Chondrocyte (in vitro differentiated cells): Measurements from ENCODE around the gene GJA10. TPM values are rescaled to one million over a fixed set of nuclear protein-coding genes. Genes with fewer than 3 reads are reported as not detected.
A peak's percentile ranks its signal among the peaks of the same experiment; 100 is the strongest.
"Not testable (repeated sequence)": the region's sequence is repeated elsewhere in the genome, so short reads cannot be mapped to it uniquely, and the experiment has no call there.

Experiments
- DNase-seq: peaks from one replicate; pipeline ENCODE4 v3.0.0; 2021; ENCODE audit warnings: mixed read lengths, low spot score
- H3K27ac Mint-ChIP-seq: one replicate; pipeline ENCODE4 v1.8.0; 2021; ENCODE audit warnings: mild to moderate bottlenecking, moderate library complexity, mixed read lengths; ENCODE audit not compliant: unreplicated experiment
- H3K27me3 Mint-ChIP-seq: 2 replicates; pipeline ENCODE4 v1.8.0; 2021; ENCODE audit warnings: low read depth, mixed read lengths
- H3K36me3 Mint-ChIP-seq: 2 replicates; pipeline ENCODE4 v1.8.0; 2021; ENCODE audit warnings: low read depth, mixed read lengths
- H3K4me1 Mint-ChIP-seq: 2 replicates; pipeline ENCODE4 v1.8.0; 2021; ENCODE audit warnings: low read depth, mild to moderate bottlenecking, mixed read lengths
- H3K4me3 Mint-ChIP-seq: one replicate; pipeline ENCODE4 v1.8.0; 2021; ENCODE audit warnings: mild to moderate bottlenecking, moderate library complexity, mixed read lengths; ENCODE audit not compliant: unreplicated experiment
- H3K9me3 Mint-ChIP-seq: 2 replicates; pipeline ENCODE4 v1.8.0; 2021; ENCODE audit warnings: low read depth, mixed read lengths
- total RNA-seq: library from RNA; stranded (reverse); gene quantifications from 3 replicates; pipeline ENCODE4 v1.2.1, GENCODE V29; 2021
- TF ChIP-seq, protein P1 (sequence below): fragments of 200-600 bp; sonication (generic); IDR thresholded peaks from 2 replicates; pipeline ENCODE4 v1.5.0; 2021; ENCODE audit warnings: antibody characterized with exemption, mild to moderate bottlenecking, moderate library complexity

The GJA10 gene
- total RNA-seq, 1 donor from 2014 or later: not detected

DNA sequence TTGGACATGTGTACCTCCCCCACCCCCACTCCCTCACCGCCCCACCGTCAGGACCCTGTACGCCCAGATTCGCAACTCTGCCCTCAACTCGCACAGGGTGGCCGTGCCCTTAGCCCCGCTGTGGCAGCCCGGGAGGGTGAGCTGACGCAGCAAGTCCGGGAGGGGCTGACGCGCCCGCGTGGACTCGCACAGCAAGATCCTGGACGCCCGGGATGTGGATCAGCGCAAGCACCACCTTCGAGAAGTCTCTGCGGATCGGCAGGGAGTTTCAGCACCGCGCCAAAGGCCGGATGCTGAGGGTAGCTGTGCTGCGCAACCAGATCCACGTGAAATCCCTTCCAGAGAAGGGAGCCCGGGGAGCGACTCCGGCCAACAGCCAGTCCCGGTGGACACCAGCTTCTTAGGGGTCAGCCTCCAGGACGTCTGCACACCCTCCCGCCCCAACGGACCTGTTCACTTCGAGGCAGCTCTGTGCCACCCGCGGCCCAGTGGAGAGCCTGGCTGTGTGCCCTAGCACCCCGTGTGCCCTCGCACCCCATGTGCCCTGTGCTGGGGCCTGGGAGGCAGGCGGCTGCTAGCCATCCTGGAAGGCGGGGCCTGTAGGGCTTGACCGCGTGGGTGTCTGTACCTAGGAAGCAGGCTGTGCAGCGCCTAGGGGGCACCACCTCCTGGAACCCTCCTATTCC, 6.7 kb upstream of the GJA10 start:
- no peak overlapping the region for H3K27ac Mint-ChIP-seq
- TF ChIP-seq, protein P1, sequence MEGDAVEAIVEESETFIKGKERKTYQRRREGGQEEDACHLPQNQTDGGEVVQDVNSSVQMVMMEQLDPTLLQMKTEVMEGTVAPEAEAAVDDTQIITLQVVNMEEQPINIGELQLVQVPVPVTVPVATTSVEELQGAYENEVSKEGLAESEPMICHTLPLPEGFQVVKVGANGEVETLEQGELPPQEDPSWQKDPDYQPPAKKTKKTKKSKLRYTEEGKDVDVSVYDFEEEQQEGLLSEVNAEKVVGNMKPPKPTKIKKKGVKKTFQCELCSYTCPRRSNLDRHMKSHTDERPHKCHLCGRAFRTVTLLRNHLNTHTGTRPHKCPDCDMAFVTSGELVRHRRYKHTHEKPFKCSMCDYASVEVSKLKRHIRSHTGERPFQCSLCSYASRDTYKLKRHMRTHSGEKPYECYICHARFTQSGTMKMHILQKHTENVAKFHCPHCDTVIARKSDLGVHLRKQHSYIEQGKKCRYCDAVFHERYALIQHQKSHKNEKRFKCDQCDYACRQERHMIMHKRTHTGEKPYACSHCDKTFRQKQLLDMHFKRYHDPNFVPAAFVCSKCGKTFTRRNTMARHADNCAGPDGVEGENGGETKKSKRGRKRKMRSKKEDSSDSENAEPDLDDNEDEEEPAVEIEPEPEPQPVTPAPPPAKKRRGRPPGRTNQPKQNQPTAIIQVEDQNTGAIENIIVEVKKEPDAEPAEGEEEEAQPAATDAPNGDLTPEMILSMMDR: no peak

DNA sequence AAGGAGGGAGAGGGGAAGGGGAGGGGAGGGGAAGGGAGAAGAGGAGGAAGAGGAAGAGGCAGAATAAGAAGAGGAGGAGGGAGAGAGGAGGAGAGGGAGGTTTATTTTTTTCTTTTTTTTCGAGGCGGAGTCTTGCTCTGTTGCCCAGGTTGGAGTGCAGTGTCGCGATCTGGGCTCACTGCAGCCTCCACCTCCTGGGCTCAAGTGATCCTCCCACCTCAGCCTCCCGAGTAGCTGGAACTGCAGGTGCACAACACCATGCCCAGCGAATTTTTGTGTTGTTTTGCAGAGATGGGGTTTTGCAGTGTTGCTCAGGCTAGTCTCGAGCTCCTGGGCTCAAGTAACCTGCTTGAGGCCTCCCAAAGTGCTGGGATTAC, 6.1 kb upstream of the GJA10 start:
- Mint-ChIP-seq H3K9me3 (no peaks in the 10 kb centered on the region), H3K27me3 (peaks cover 24% of the 10 kb centered on the region), H3K36me3 (no peaks in the 10 kb centered on the region), H3K27ac (no peak overlapping the region), H3K4me1 (no peaks in the 10 kb centered on the region), H3K4me3 (no peak overlapping the region)
- TF ChIP-seq, protein P1: no peak
- no peak for DNase-seq

More for the DNA sequence above, 6.7 kb upstream of the GJA10 start:
- H3K27me3 Mint-ChIP-seq: peaks cover 22% of the 10 kb centered on the region
- no peak for DNase-seq
- H3K4me3 Mint-ChIP-seq: no peak overlapping the region
- no peaks in the 10 kb centered on the region for H3K4me1 Mint-ChIP-seq
- no peaks in the 10 kb centered on the region for H3K36me3 Mint-ChIP-seq
- H3K9me3 Mint-ChIP-seq: no peaks in the 10 kb centered on the region

DNA sequence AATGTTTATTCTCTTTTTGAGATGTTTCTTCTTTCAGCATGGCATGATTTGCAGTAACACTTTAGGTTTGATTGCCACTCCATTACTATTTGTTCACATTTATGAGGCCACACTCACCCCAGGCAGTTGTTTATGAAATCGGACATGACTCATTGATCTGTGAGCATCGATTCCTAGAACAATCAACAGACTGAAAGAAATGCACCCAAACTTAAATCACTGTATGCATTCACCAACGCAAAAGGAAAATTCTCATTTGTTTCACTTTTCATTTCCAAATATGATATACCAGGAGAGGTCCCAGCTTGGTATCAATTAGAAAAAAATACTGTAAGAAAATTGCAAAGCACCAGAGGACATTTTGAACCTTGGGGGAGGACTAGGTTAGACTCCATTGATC, 5.4 kb upstream of the GJA10 start:
- Mint-ChIP-seq H3K4me1 (no peaks in the 10 kb centered on the region), H3K27ac (no peak overlapping the region), H3K36me3 (no peaks in the 10 kb centered on the region), H3K9me3 (no peaks in the 10 kb centered on the region), H3K4me3 (no peak overlapping the region), H3K27me3 (peaks cover 28% of the 10 kb centered on the region)
- DNase-seq: no peak
- TF ChIP-seq, protein P1: no peak

DNA sequence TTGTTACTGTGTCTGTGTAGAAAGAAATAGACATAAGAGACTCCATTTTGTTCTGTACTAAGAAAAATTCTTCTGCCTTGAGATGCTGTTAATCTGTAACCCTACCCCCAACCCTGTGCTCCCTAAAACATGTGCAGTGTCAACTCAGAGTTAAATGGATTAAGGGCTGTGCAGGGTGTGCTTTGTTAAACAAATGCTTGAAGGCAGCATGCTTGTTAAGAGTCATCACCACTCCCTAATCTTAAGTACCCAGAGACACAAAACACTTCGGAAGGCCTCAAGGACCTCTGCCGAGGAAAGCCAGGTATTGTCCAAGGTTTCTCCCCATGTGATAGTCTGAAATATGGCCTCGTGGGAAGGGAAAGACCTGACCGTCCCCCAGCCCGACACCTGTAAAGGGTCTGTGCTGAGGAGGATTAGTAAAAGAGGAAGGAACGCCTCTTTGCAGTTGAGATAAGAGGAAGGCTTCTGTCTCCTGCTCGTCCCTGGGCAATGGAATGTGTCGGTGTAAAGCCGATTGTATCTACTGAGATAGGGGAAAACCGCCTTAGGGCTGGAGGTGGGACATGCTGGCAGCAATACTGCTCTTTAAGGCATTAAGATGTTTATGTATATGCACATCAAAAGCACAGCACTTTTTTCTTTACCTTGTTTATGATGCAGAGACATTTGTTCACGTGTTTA, 3.3 kb upstream of the GJA10 start:
- peaks cover 31% of the 10 kb centered on the region for H3K27me3 Mint-ChIP-seq
- not testable (repeated sequence) for H3K27ac Mint-ChIP-seq, H3K4me3 Mint-ChIP-seq, H3K9me3 Mint-ChIP-seq, H3K4me1 Mint-ChIP-seq, DNase-seq, H3K36me3 Mint-ChIP-seq

DNA sequence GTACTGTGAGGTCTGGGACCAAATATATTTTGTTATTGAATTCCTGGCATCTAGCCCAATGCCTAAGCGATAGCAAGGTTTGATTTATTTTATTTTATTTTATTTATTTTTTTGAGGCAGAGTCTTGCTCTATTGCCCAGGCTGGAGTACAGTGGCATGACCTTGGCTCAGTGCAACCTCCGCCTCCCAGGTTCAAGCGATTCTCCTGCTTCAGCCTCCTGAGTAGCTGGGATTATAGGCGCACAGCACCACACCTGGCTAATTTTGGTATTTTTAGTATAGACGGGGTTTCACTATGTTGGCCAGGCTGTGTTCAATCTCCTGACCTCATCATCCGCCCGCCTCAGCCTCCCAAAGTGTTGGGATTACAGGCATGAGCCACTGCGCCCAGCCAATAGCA, 1.7 kb upstream of the GJA10 start:
- H3K36me3 Mint-ChIP-seq, H3K4me3 Mint-ChIP-seq, DNase-seq, H3K4me1 Mint-ChIP-seq, H3K27ac Mint-ChIP-seq, H3K9me3 Mint-ChIP-seq: not testable (repeated sequence)
- TF ChIP-seq, protein P1: peak; percentile 27
- peaks cover 34% of the 10 kb centered on the region for H3K27me3 Mint-ChIP-seq
